Neural progenitor cell (in vitro differentiated cells): Measurements from ENCODE around the gene MIEF1.

ENCODE experiments used
- EZH2 ChIP-seq: fragments of 200-600 bp; sonication (generic); IDR thresholded peaks from 2 replicates; pipeline ENCODE4 v1.6.1; 2017; ENCODE audit warnings: antibody characterized with exemption, mild to moderate bottlenecking, moderate library complexity
- TF ChIP-seq, protein P1 (sequence below): fragments of 200-600 bp; sonication (generic); IDR thresholded peaks from 2 replicates; pipeline ENCODE4 v1.5.1; 2017; ENCODE audit warnings: antibody characterized with exemption, mild to moderate bottlenecking

DNA sequence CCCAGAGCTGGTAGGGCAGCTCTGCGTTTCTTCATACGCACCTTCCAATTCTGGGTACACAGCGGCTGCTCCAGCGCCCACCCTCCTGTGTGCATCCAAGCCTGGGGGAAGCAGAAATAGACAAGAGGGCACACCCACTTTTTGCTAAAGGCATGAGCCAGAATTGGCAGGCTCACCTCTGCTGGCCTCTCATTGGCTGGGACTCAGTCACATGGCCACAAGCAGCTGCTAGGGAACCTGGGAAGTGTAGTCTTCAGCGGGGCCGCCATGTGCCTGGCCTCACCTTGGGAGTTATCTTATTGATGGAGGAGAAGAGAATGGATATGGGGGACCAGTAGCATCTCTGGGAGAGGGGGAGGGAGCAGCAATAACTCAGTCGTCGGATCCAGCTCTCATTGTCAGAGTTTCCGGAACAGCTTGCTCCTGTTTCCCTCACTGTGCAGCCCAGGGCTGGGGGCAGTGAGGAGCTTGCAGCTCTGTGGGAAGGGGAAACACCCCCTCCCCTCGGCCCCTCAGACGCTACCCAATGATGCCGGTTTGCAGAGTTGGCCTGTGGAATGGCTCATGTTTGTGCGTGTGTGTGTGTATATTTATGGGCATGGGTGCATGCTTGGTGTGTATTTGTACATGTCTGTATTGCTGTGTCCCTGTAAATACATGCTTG is 11.8 kb upstream of the MIEF1 start:
- TF ChIP-seq, protein P1, sequence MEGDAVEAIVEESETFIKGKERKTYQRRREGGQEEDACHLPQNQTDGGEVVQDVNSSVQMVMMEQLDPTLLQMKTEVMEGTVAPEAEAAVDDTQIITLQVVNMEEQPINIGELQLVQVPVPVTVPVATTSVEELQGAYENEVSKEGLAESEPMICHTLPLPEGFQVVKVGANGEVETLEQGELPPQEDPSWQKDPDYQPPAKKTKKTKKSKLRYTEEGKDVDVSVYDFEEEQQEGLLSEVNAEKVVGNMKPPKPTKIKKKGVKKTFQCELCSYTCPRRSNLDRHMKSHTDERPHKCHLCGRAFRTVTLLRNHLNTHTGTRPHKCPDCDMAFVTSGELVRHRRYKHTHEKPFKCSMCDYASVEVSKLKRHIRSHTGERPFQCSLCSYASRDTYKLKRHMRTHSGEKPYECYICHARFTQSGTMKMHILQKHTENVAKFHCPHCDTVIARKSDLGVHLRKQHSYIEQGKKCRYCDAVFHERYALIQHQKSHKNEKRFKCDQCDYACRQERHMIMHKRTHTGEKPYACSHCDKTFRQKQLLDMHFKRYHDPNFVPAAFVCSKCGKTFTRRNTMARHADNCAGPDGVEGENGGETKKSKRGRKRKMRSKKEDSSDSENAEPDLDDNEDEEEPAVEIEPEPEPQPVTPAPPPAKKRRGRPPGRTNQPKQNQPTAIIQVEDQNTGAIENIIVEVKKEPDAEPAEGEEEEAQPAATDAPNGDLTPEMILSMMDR, result no peak
- no peak for TF ChIP-seq EZH2
